ENCODE results near the gene ZFHX2.
A peak's percentile ranks its signal among the peaks of the same experiment; 100 is the strongest.
"Not testable (repeated sequence)": the region's sequence is repeated elsewhere in the genome, so short reads cannot be mapped to it uniquely, and the experiment has no call there.

Gene ZFHX2

GRCh38 chr14:23537351-23538049, 14.1 kb downstream of the ZFHX2 start:
- no peak overlapping the region for H3K14ac ChIP-seq (ENCODE audit: low read length)
- no peak overlapping the region for H2AK5ac ChIP-seq (ENCODE audit: low read depth, low read length)
- no peak overlapping the region for H3K4me3 ChIP-seq (ENCODE audit: low read length in 2 of 2)
- peak overlapping the region; percentile 15 for H3K18ac ChIP-seq (ENCODE audit: low read length)
- WGBS, 2 donors (ENCODE audit: extremely low coverage in 2 of 2, insufficient read length in 2 of 2, insufficient replicate concordance in 1 of 2): no CpG with 5 or more reads among the region's 13 CpGs
- H2BK5ac ChIP-seq (ENCODE audit: low read length): no peak overlapping the region
- no peak overlapping the region for H3K27ac ChIP-seq (replicated peaks; ENCODE audit: low read length)
- H3K9ac ChIP-seq (ENCODE audit: low read depth, low read length, poor library complexity): no peak overlapping the region
- H3K23ac ChIP-seq (ENCODE audit: low read depth, low read length, poor library complexity): no peak overlapping the region
- no peak overlapping the region for H2BK15ac ChIP-seq (ENCODE audit: low read length)
- no peak overlapping the region for H4K8ac ChIP-seq (ENCODE audit: low read depth, low read length)
- no peaks in the 10 kb centered on the region for H3K27me3 ChIP-seq (ENCODE audit: control insufficient read depth in 3 of 3, insufficient read depth in 3 of 3, low read depth in 1 of 3, low read length in 3 of 3)
- H2BK120ac ChIP-seq (ENCODE audit: low read depth, low read length): no peak overlapping the region
- H3K4ac ChIP-seq (ENCODE audit: low read length): no peak overlapping the region
- DNase-seq (ENCODE audit: low spot score): no peak
- no peak overlapping the region for H3K4me2 ChIP-seq (ENCODE audit: insufficient read depth, low read length, poor library complexity, severe bottlenecking)
- H3K9me3 ChIP-seq (replicated peaks in 1 of 2; ENCODE audit: control insufficient read depth in 2 of 2, insufficient read depth in 1 of 2, low read depth in 1 of 2, low read length in 2 of 2): no peaks in the 10 kb centered on the region
- peaks cover 15 to 20% of the 10 kb centered on the region in 2 donors for H3K36me3 ChIP-seq (replicated peaks in 1 of 2; ENCODE audit: control insufficient read depth in 2 of 2, insufficient read depth in 2 of 2, low read length in 2 of 2)
- H4K91ac ChIP-seq (ENCODE audit: low read depth, low read length, poor library complexity): no peak overlapping the region
- H3K4me1 ChIP-seq (ENCODE audit: control insufficient read depth in 2 of 2, insufficient read depth in 1 of 2, low read depth in 1 of 2, low read length in 2 of 2): peaks cover 8 to 21% of the 10 kb centered on the region in 2 donors
- H3K79me1 ChIP-seq (ENCODE audit: low read depth, low read length): peaks cover 4% of the 10 kb centered on the region
- no peak overlapping the region for H2AFZ ChIP-seq (ENCODE audit: low read length)
- no peak overlapping the region for H2BK12ac ChIP-seq (ENCODE audit: low read length)

GRCh38 chr14:23536906-23537305, 14.7 kb downstream of the ZFHX2 start:
- H3K27me3 ChIP-seq (ENCODE audit: control insufficient read depth in 3 of 3, insufficient read depth in 3 of 3, low read depth in 1 of 3, low read length in 3 of 3); H3K23ac ChIP-seq (ENCODE audit: low read depth, low read length, poor library complexity); H2BK12ac ChIP-seq (ENCODE audit: low read length); H3K9ac ChIP-seq (ENCODE audit: low read depth, low read length, poor library complexity); H3K4me3 ChIP-seq (ENCODE audit: low read length in 2 of 2); H3K18ac ChIP-seq (ENCODE audit: low read length); H4K8ac ChIP-seq (ENCODE audit: low read depth, low read length); H4K91ac ChIP-seq (ENCODE audit: low read depth, low read length, poor library complexity); H2BK5ac ChIP-seq (ENCODE audit: low read length); H2AFZ ChIP-seq (ENCODE audit: low read length); H3K79me1 ChIP-seq (ENCODE audit: low read depth, low read length); H3K4me2 ChIP-seq (ENCODE audit: insufficient read depth, low read length, poor library complexity, severe bottlenecking); H3K9me3 ChIP-seq (replicated peaks in 1 of 2; ENCODE audit: control insufficient read depth in 2 of 2, insufficient read depth in 1 of 2, low read depth in 1 of 2, low read length in 2 of 2); H3K14ac ChIP-seq (ENCODE audit: low read length); H3K4ac ChIP-seq (ENCODE audit: low read length); H2AK5ac ChIP-seq (ENCODE audit: low read depth, low read length); H2BK15ac ChIP-seq (ENCODE audit: low read length); DNase-seq (ENCODE audit: low spot score); H2BK120ac ChIP-seq (ENCODE audit: low read depth, low read length); H3K27ac ChIP-seq (replicated peaks; ENCODE audit: low read length): not testable (repeated sequence)
- WGBS, 2 donors (ENCODE audit: extremely low coverage in 2 of 2, insufficient read length in 2 of 2, insufficient replicate concordance in 1 of 2): no CpG with 5 or more reads among the region's 6 CpGs
- peaks cover 8 to 21% of the 10 kb centered on the region in 2 donors for H3K4me1 ChIP-seq (ENCODE audit: control insufficient read depth in 2 of 2, insufficient read depth in 1 of 2, low read depth in 1 of 2, low read length in 2 of 2)
- peaks cover 18% of the 10 kb centered on the region in 2 donors for H3K36me3 ChIP-seq (replicated peaks in 1 of 2; ENCODE audit: control insufficient read depth in 2 of 2, insufficient read depth in 2 of 2, low read length in 2 of 2)

GRCh38 chr14:23536494-23536893, 15.1 kb downstream of the ZFHX2 start:
- H2AFZ ChIP-seq (ENCODE audit: low read length): no peak overlapping the region
- no peak overlapping the region for H2BK120ac ChIP-seq (ENCODE audit: low read depth, low read length)
- no peak overlapping the region for H3K4me2 ChIP-seq (ENCODE audit: insufficient read depth, low read length, poor library complexity, severe bottlenecking)
- no peak overlapping the region for H4K8ac ChIP-seq (ENCODE audit: low read depth, low read length)
- no peak overlapping the region for H3K23ac ChIP-seq (ENCODE audit: low read depth, low read length, poor library complexity)
- H3K18ac ChIP-seq (ENCODE audit: low read length): no peak overlapping the region
- H2BK12ac ChIP-seq (ENCODE audit: low read length): no peak overlapping the region
- peaks cover 8 to 21% of the 10 kb centered on the region in 2 donors for H3K4me1 ChIP-seq (ENCODE audit: control insufficient read depth in 2 of 2, insufficient read depth in 1 of 2, low read depth in 1 of 2, low read length in 2 of 2)
- WGBS, 2 donors (ENCODE audit: extremely low coverage in 2 of 2, insufficient read length in 2 of 2, insufficient replicate concordance in 1 of 2): no CpG with 5 or more reads among the region's 2 CpGs
- H3K36me3 ChIP-seq (replicated peaks in 1 of 2; ENCODE audit: control insufficient read depth in 2 of 2, insufficient read depth in 2 of 2, low read length in 2 of 2): peaks cover 18 to 19% of the 10 kb centered on the region in 2 donors
- no peak overlapping the region for H3K27ac ChIP-seq (replicated peaks; ENCODE audit: low read length)
- no peak overlapping the region for H3K4ac ChIP-seq (ENCODE audit: low read length)
- H3K27me3 ChIP-seq (ENCODE audit: control insufficient read depth in 3 of 3, insufficient read depth in 3 of 3, low read depth in 1 of 3, low read length in 3 of 3): no peaks in the 10 kb centered on the region
- DNase-seq (ENCODE audit: low spot score): no peak
- H2BK5ac ChIP-seq (ENCODE audit: low read length): no peak overlapping the region
- H2AK5ac ChIP-seq (ENCODE audit: low read depth, low read length): no peak overlapping the region
- H3K9ac ChIP-seq (ENCODE audit: low read depth, low read length, poor library complexity): no peak overlapping the region
- no peak overlapping the region for H4K91ac ChIP-seq (ENCODE audit: low read depth, low read length, poor library complexity)
- H3K4me3 ChIP-seq (ENCODE audit: low read length in 2 of 2): no peak overlapping the region
- no peaks in the 10 kb centered on the region for H3K9me3 ChIP-seq (replicated peaks in 1 of 2; ENCODE audit: control insufficient read depth in 2 of 2, insufficient read depth in 1 of 2, low read depth in 1 of 2, low read length in 2 of 2)
- no peak overlapping the region for H2BK15ac ChIP-seq (ENCODE audit: low read length)
- no peak overlapping the region for H3K14ac ChIP-seq (ENCODE audit: low read length)
- peaks cover 6% of the 10 kb centered on the region for H3K79me1 ChIP-seq (ENCODE audit: low read depth, low read length)

GRCh38 chr14:23535943-23536342, 15.6 kb downstream of the ZFHX2 start:
- no peak overlapping the region for H2BK12ac ChIP-seq (ENCODE audit: low read length)
- H3K4me1 ChIP-seq (ENCODE audit: control insufficient read depth in 2 of 2, insufficient read depth in 1 of 2, low read depth in 1 of 2, low read length in 2 of 2): peaks cover 8 to 21% of the 10 kb centered on the region in 2 donors
- peaks cover 7% of the 10 kb centered on the region for H3K79me1 ChIP-seq (ENCODE audit: low read depth, low read length)
- no peak for DNase-seq (ENCODE audit: low spot score)
- no peak overlapping the region for H2AK5ac ChIP-seq (ENCODE audit: low read depth, low read length)
- H4K8ac ChIP-seq (ENCODE audit: low read depth, low read length): no peak overlapping the region
- no peak overlapping the region for H2BK120ac ChIP-seq (ENCODE audit: low read depth, low read length)
- H3K27ac ChIP-seq (replicated peaks; ENCODE audit: low read length): no peak overlapping the region
- no peak overlapping the region for H3K18ac ChIP-seq (ENCODE audit: low read length)
- H3K23ac ChIP-seq (ENCODE audit: low read depth, low read length, poor library complexity): no peak overlapping the region
- WGBS, 2 donors (ENCODE audit: extremely low coverage in 2 of 2, insufficient read length in 2 of 2, insufficient replicate concordance in 1 of 2): no CpG with 5 or more reads among the region's 4 CpGs
- no peaks in the 10 kb centered on the region for H3K27me3 ChIP-seq (ENCODE audit: control insufficient read depth in 3 of 3, insufficient read depth in 3 of 3, low read depth in 1 of 3, low read length in 3 of 3)
- no peak overlapping the region for H3K4ac ChIP-seq (ENCODE audit: low read length)
- H3K4me2 ChIP-seq (ENCODE audit: insufficient read depth, low read length, poor library complexity, severe bottlenecking): no peak overlapping the region
- H2BK15ac ChIP-seq (ENCODE audit: low read length): no peak overlapping the region
- peaks cover 18 to 21% of the 10 kb centered on the region in 2 donors for H3K36me3 ChIP-seq (replicated peaks in 1 of 2; ENCODE audit: control insufficient read depth in 2 of 2, insufficient read depth in 2 of 2, low read length in 2 of 2)
- H3K14ac ChIP-seq (ENCODE audit: low read length): no peak overlapping the region
- no peak overlapping the region for H2AFZ ChIP-seq (ENCODE audit: low read length)
- H3K9ac ChIP-seq (ENCODE audit: low read depth, low read length, poor library complexity): no peak overlapping the region
- H3K9me3 ChIP-seq (replicated peaks in 1 of 2; ENCODE audit: control insufficient read depth in 2 of 2, insufficient read depth in 1 of 2, low read depth in 1 of 2, low read length in 2 of 2): no peaks in the 10 kb centered on the region
- no peak overlapping the region for H3K4me3 ChIP-seq (ENCODE audit: low read length in 2 of 2)
- H4K91ac ChIP-seq (ENCODE audit: low read depth, low read length, poor library complexity): no peak overlapping the region
- H2BK5ac ChIP-seq (ENCODE audit: low read length): no peak overlapping the region

Data from neuronal stem cell (in vitro differentiated cells).